Trophoblast cell (in vitro differentiated cells and primary cell): Measurements from ENCODE around the gene CSPG4.
A peak's percentile ranks its signal among the peaks of the same experiment; 100 is the strongest.

Experiments used
- DNase-seq, 2 donors: peaks; one replicate each; pipeline ENCODE4 v3.0.0-alpha.2; 2016
- H2AFZ ChIP-seq: 2 replicates; pipeline ENCODE4 v1.6.1; 2013; ENCODE audit warnings: low read length, moderate library complexity, mild to moderate bottlenecking; ENCODE audit not compliant: insufficient read depth, poor library complexity
- H2AK5ac ChIP-seq: 2 replicates; pipeline ENCODE4 v1.6.1; 2013; ENCODE audit warnings: mild to moderate bottlenecking, low read length
- H2BK120ac ChIP-seq: 2 replicates; pipeline ENCODE4 v1.6.1; 2013; ENCODE audit warnings: low read length, mild to moderate bottlenecking, moderate library complexity; ENCODE audit not compliant: insufficient read depth, poor library complexity
- H2BK12ac ChIP-seq: 2 replicates; pipeline ENCODE4 v1.6.1; 2013; ENCODE audit warnings: mild to moderate bottlenecking, low read length, moderate library complexity
- H2BK5ac ChIP-seq: 2 replicates; pipeline ENCODE4 v1.6.1; 2013; ENCODE audit warnings: low read length, low read depth, moderate library complexity, mild to moderate bottlenecking; ENCODE audit not compliant: poor library complexity
- H3K14ac ChIP-seq: 2 replicates; pipeline ENCODE4 v1.6.1; 2013; ENCODE audit warnings: mild to moderate bottlenecking, low read length
- H3K18ac ChIP-seq: 2 replicates; pipeline ENCODE4 v1.6.1; 2013; ENCODE audit warnings: mild to moderate bottlenecking, low read length
- H3K23ac ChIP-seq: 2 replicates; pipeline ENCODE4 v1.6.1; 2013; ENCODE audit warnings: low read length
- H3K27ac ChIP-seq: 2 replicates; pipeline ENCODE4 v1.5.1; 2013; ENCODE audit warnings: low read depth, mild to moderate bottlenecking, inconsistent platforms, low read length, moderate library complexity
- H3K27me3 ChIP-seq: 2 replicates; pipeline ENCODE4 v1.6.1; 2013; ENCODE audit warnings: inconsistent platforms, mild to moderate bottlenecking, low read length, moderate library complexity; ENCODE audit not compliant: insufficient read depth
- H3K36me3 ChIP-seq, 2 experiments: 1 replicate in 1 of 2; 2 replicates in 1 of 2; pipeline ENCODE4 v1.6.1; 2013; ENCODE audit warnings: low read length in 2 of 2, mild to moderate bottlenecking in 2 of 2, moderate library complexity in 1 of 2; ENCODE audit not compliant: insufficient read depth in 2 of 2, control insufficient read depth in 1 of 2
- H3K4ac ChIP-seq: 2 replicates; pipeline ENCODE4 v1.6.1; 2013; ENCODE audit warnings: low read depth, mild to moderate bottlenecking, low read length, moderate library complexity
- H3K4me1 ChIP-seq, 2 experiments: 1 replicate in 1 of 2; 2 replicates in 1 of 2; pipeline ENCODE4 v1.6.1; 2013; ENCODE audit warnings: low read length in 2 of 2, mild to moderate bottlenecking in 2 of 2, moderate library complexity in 1 of 2; ENCODE audit not compliant: insufficient read depth in 2 of 2, control insufficient read depth in 1 of 2
- H3K4me2 ChIP-seq: 2 replicates; pipeline ENCODE4 v1.6.1; 2013; ENCODE audit warnings: inconsistent platforms, mild to moderate bottlenecking, low read length, moderate library complexity
- H3K4me3 ChIP-seq: 2 replicates; pipeline ENCODE4 v1.5.1; 2013; ENCODE audit warnings: mild to moderate bottlenecking, low read depth, low read length, inconsistent platforms
- H3K79me1 ChIP-seq: one replicate; pipeline ENCODE4 v1.6.1; 2013; ENCODE audit warnings: low read length
- H3K79me2 ChIP-seq: 2 replicates; pipeline ENCODE4 v1.6.1; 2013; ENCODE audit warnings: low read length, mild to moderate bottlenecking; ENCODE audit not compliant: control insufficient read depth, insufficient read depth, poor library complexity
- H3K9ac ChIP-seq: 2 replicates; pipeline ENCODE4 v1.6.1; 2013; ENCODE audit warnings: mild to moderate bottlenecking, low read length
- H3K9me3 ChIP-seq: 2 replicates; pipeline ENCODE4 v1.6.1; 2013; ENCODE audit warnings: low read depth, mild to moderate bottlenecking, control low read depth, inconsistent platforms, low read length; ENCODE audit not compliant: insufficient read depth
- H4K12ac ChIP-seq: 2 replicates; pipeline ENCODE4 v1.6.1; 2013; ENCODE audit warnings: low read depth, mild to moderate bottlenecking, low read length, moderate library complexity
- H4K8ac ChIP-seq: 2 replicates; pipeline ENCODE4 v1.6.1; 2013; ENCODE audit warnings: low read depth, mild to moderate bottlenecking, low read length, moderate library complexity
- H4K91ac ChIP-seq: one replicate; pipeline ENCODE4 v1.6.1; 2013; ENCODE audit warnings: low read depth, mild to moderate bottlenecking, low read length, moderate library complexity
- WGBS: extraction: QIAGEN DNeasy Blood & Tissue Kit; methylation state at CpG from one replicate; pipeline ENCODE4 v1.1.7; 2013; ENCODE audit warnings: missing lambda C conversion rate; ENCODE audit not compliant: insufficient read length, insufficient coverage; ENCODE audit errors: extremely low coverage; 5-methylcytosine and 5-hydroxymethylcytosine counted together

Gene CSPG4

DNA sequence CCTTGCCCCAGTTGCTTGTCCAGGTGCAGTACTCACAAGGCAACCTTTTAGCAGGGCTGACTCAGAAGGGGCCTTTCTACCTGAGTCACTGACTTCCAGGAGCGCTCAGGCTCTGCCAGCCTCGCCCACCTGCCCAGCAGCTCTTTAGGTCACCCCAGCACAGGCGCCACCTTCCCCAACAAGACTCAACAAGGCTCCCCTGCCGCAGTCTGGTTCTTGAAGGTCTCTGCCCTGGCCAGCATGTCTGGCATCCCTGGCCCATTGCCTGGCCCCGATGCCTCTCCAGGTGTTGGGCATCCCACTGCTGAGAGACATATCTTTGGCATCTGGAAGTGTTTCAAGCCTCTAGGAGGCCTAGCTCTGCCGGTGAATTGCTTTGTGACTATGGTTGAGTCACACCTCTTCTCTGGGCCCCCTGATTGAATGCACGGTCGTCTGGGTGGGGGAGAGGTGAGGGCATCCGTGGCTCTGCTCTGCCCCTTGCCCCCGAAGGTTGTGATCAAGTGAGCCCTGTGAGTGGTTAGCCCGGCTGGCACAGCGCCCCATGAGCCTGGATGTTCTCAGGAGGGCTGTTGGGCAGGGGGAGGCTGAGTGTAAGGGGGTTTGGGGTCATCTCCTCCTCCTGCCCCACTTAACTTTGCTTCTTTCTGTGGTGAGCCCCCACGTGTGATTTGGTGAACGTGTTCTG, 43.3 kb downstream of the CSPG4 start:
- Histone ChIP-seq H2AFZ (no peak overlapping the region), H4K8ac (no peak overlapping the region), H4K12ac (no peak overlapping the region), H2BK5ac (no peak overlapping the region), H2BK12ac (no peak overlapping the region), H3K4me2 (no peak overlapping the region), H3K4me3 (no peak overlapping the region), H3K9me3 (no peaks in the 10 kb centered on the region), H3K79me1 (peaks cover 10% of the 10 kb centered on the region), H2BK120ac (no peak overlapping the region), H4K91ac (no peak overlapping the region), H3K27ac (no peak overlapping the region), H3K4ac (no peak overlapping the region), H3K14ac (no peak overlapping the region), H3K36me3 (no peaks in the 10 kb centered on the region), H2AK5ac (peak overlapping the region; percentile 7), H3K79me2 (peaks cover 2% of the 10 kb centered on the region), H3K23ac (no peak overlapping the region), H3K18ac (no peak overlapping the region), H3K4me1 (peaks cover 30 to 45% of the 10 kb centered on the region in 2 experiments), H3K27me3 (no peaks in the 10 kb centered on the region), H3K9ac (no peak overlapping the region)
- no CpG with 5 or more reads among the region's 14 CpGs for whole genome bisulfite sequencing
- DNase-seq: peak; percentile 27 to 42

GRCh38 chr15:75666823-75667501, 45.7 kb downstream of the CSPG4 start:
- Histone ChIP-seq H3K9me3 (no peaks in the 10 kb centered on the region), H3K14ac (no peak overlapping the region), H4K12ac (no peak overlapping the region), H3K23ac (no peak overlapping the region), H3K79me2 (no peaks in the 10 kb centered on the region), H3K18ac (no peak overlapping the region), H2AFZ (no peak overlapping the region), H2BK12ac (no peak overlapping the region), H3K27me3 (no peaks in the 10 kb centered on the region), H3K4me2 (no peak overlapping the region), H2BK5ac (no peak overlapping the region), H3K4me1 (peaks cover 16 to 34% of the 10 kb centered on the region in 2 experiments), H3K27ac (no peak overlapping the region), H3K9ac (no peak overlapping the region), H2AK5ac (no peak overlapping the region), H4K91ac (no peak overlapping the region), H3K79me1 (peaks cover 1% of the 10 kb centered on the region), H4K8ac (no peak overlapping the region), H3K4ac (no peak overlapping the region), H2BK120ac (no peak overlapping the region), H3K36me3 (no peaks in the 10 kb centered on the region), H3K4me3 (no peak overlapping the region)
- DNase-seq: peak; percentile 83 to 84
- WGBS: no CpG with 5 or more reads among the region's 15 CpGs

- Histone ChIP-seq H4K91ac (no peak overlapping the region), H3K14ac (peak overlapping the region; percentile 44), H3K4me1 (peaks cover 17 to 34% of the 10 kb centered on the region in 2 experiments), H3K27me3 (no peaks in the 10 kb centered on the region), H3K9me3 (no peaks in the 10 kb centered on the region), H3K4me2 (no peak overlapping the region), H3K36me3 (peaks cover 5 to 8% of the 10 kb centered on the region in 2 experiments), H3K9ac (no peak overlapping the region), H3K4ac (no peak overlapping the region), H3K79me1 (no peaks in the 10 kb centered on the region), H3K4me3 (peak overlapping the region; percentile 34), H2AFZ (no peak overlapping the region), H4K12ac (no peak overlapping the region), H2BK5ac (no peak overlapping the region), H2BK120ac (no peak overlapping the region), H4K8ac (no peak overlapping the region), H3K27ac (no peak overlapping the region), H3K18ac (no peak overlapping the region), H2BK12ac (no peak overlapping the region), H3K79me2 (no peaks in the 10 kb centered on the region), H2AK5ac (no peak overlapping the region), H3K23ac (no peak overlapping the region)
- no CpG with 5 or more reads among the region's 11 CpGs for WGBS
- DNase-seq: peak; percentile 54 to 63
These were observed 48.7 kb downstream of the CSPG4 start for GRCh38 chr15:75663931-75664421.

DNA sequence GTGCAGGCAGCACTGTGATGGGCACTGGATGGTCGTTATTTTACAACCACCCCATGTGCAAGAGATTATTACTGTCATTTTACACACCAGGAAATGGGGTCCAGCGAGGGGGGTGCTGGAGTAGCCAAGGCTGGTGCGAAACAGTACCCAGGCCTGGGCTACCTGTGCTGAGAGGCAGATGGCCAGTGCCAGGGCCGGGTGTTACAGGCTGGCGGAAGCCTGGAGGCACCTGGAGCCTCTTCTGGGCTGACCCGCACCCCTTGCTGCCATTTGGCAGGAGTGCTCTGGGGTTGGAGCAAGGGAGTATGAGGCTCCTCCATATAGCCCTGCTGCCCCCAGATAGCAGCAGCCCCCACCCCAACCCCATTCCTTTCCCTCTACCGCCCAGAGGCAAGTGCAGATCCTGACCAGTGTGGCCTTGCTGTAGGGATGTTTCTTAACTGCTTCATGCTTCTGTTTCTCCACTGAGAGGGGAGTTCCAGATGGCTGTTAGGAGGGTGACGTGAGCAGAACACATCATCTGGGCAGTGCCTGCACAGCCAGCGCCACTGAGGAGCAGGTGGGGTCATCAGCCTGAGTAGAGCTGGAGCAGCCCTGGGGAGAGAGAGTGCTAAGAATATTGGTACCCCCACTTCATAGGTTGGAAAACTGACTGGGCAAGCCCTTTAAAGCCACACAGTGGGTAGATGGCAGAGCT, 49.7 kb downstream of the CSPG4 start:
- H3K9ac ChIP-seq: no peak overlapping the region
- H2AK5ac ChIP-seq: no peak overlapping the region
- no peak overlapping the region for H3K4ac ChIP-seq
- H3K27me3 ChIP-seq: no peaks in the 10 kb centered on the region
- H4K8ac ChIP-seq: no peak overlapping the region
- H2AFZ ChIP-seq: no peak overlapping the region
- no peak overlapping the region for H3K27ac ChIP-seq
- H4K12ac ChIP-seq: no peak overlapping the region
- no peak overlapping the region for H3K4me3 ChIP-seq
- H3K79me2 ChIP-seq: no peaks in the 10 kb centered on the region
- H3K14ac ChIP-seq: no peak overlapping the region
- no peak for DNase-seq
- no peaks in the 10 kb centered on the region for H3K9me3 ChIP-seq
- no peaks in the 10 kb centered on the region for H3K79me1 ChIP-seq
- no peak overlapping the region for H4K91ac ChIP-seq
- no CpG with 5 or more reads among the region's 9 CpGs for WGBS
- H3K4me2 ChIP-seq: no peak overlapping the region
- H3K36me3 ChIP-seq: peaks cover 9 to 17% of the 10 kb centered on the region in 2 experiments
- no peak overlapping the region for H3K18ac ChIP-seq
- no peak overlapping the region for H2BK12ac ChIP-seq
- no peak overlapping the region for H2BK5ac ChIP-seq
- H3K23ac ChIP-seq: no peak overlapping the region
- peaks cover 17 to 32% of the 10 kb centered on the region in 2 experiments for H3K4me1 ChIP-seq
- H2BK120ac ChIP-seq: no peak overlapping the region
